Astrocyte of the spinal cord (primary cell): Measurements from ENCODE around the gene S1PR3.
"Not testable (repeated sequence)": the region's sequence is repeated elsewhere in the genome, so short reads cannot be mapped to it uniquely, and the experiment has no call there.

ENCODE experiments used
- DNase-seq: peaks from one replicate; pipeline ENCODE4 v3.0.0; 2011; ENCODE audit warnings: low read depth, low spot score
- H3K4me3 ChIP-seq: 2 replicates; pipeline ENCODE4 v1.5.1; 2011; ENCODE audit warnings: low read depth, mild to moderate bottlenecking, low read length, moderate library complexity
- in situ Hi-C: cut with HindIII; loops from 2 replicates; pipeline ENCODE4 v1.10.0; 2017; ENCODE audit warnings: low sequenced_read_pairs
- TF ChIP-seq, protein P1 (sequence below): IDR thresholded peaks from 2 replicates; pipeline ENCODE4 v1.5.1; 2012; ENCODE audit warnings: low read depth, mild to moderate bottlenecking, low read length, inconsistent platforms

S1PR3 gene

DNA sequence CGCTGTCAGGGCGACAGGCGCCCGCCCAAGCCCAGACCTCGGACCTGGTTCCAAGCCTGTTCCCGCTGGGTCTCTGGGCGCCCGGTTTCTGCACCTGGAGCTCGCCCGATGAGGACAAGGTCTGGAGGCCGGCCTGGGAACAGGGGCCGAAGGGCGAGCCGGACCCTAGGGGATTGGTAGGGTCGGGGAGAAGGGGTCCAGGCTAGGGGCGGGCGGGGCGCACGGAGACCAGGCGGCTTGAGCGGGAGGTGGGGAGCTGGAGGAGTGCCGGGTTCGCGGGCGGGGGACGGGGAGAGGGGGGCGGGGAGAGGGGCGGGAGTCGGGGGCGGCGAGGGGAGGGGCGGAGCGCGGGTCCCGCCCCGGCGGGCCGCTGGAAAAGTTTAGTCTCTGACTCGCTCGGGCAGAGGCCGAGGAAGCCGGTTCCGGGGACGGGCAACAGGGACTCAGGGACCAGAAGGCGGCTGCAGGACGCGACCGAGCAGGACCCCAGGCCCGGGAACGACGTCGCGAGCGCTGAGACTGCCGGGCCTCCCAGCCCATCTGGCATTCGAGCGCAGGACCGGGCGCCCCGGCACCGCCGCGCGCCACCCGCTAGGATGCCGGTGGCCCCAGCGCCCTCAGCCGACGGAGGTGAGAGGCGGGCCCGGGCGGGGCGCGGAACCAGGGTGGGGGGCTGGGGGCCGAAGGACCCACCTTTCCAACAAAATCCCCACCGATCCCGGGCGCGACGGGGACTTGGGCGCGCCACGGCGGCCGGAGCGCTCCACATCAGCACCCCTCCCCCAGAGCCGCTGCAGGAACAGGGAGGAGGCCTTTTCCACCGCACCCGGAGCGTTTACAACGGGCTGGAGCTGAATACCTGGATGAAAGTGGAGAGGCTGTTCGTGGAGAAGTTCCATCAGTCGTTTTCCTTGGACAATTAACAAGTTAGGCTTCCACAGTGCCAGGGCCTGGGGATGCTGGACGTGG is at the start of gene S1PR3:
S1PR3 (plus strand) TSS at position 403 of the 969 bp plus-strand sequence. CDS start 9,733 bp downstream, outside the sequence.
- peak within 1 kb of the TSS; percentile 65 for H3K4me3 ChIP-seq
- TF ChIP-seq, protein P1, sequence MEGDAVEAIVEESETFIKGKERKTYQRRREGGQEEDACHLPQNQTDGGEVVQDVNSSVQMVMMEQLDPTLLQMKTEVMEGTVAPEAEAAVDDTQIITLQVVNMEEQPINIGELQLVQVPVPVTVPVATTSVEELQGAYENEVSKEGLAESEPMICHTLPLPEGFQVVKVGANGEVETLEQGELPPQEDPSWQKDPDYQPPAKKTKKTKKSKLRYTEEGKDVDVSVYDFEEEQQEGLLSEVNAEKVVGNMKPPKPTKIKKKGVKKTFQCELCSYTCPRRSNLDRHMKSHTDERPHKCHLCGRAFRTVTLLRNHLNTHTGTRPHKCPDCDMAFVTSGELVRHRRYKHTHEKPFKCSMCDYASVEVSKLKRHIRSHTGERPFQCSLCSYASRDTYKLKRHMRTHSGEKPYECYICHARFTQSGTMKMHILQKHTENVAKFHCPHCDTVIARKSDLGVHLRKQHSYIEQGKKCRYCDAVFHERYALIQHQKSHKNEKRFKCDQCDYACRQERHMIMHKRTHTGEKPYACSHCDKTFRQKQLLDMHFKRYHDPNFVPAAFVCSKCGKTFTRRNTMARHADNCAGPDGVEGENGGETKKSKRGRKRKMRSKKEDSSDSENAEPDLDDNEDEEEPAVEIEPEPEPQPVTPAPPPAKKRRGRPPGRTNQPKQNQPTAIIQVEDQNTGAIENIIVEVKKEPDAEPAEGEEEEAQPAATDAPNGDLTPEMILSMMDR, result no peak
- in situ Hi-C loops, result no loop called here
- peak; percentile 46 for DNase-seq

DNA sequence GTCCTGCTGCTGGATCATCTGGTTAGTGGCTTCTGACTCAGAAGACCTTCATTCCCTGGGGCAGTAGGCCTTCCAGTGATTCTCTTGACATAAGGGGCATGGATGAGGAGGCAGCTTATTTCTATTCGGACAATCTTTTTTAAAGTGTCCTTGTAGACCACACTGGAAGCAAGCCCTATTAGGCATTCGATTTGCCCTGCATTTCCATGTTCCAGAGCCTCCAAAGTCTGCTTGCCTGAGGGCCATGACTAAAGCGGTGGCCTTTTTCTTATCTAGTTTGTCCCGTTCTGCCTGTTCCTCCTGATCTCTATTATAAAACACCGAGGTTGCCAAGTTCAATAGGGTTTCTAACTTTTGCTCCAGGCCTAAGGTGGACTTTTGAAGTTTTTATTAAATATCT is 49.7 kb upstream of the S1PR3 start:
- H3K4me3 ChIP-seq, in situ Hi-C loops, DNase-seq: not testable (repeated sequence)

DNA sequence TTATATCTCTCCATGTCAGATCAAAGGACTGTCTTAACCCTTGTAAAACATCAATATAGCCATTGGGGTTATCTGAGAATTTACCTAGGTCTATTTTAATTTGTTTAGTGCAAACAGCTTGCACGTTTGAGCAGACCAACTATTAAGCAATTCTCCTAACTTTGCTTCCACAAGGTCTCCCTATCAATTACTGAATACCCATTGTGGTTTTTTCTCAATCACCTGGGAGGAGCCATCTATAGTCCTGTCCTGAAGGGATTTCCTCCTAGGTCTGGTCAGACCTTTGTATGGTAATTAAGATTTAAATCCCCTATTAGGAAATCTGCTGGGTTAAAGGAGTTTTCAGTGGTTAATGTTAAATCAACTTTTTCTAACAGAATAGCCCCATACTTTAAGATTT is 48.9 kb upstream of the S1PR3 start:
- TF ChIP-seq, protein P1, result no peak
- in situ Hi-C loops, result no loop called here
- no peak overlapping the region for H3K4me3 ChIP-seq
- DNase-seq, result no peak

DNA sequence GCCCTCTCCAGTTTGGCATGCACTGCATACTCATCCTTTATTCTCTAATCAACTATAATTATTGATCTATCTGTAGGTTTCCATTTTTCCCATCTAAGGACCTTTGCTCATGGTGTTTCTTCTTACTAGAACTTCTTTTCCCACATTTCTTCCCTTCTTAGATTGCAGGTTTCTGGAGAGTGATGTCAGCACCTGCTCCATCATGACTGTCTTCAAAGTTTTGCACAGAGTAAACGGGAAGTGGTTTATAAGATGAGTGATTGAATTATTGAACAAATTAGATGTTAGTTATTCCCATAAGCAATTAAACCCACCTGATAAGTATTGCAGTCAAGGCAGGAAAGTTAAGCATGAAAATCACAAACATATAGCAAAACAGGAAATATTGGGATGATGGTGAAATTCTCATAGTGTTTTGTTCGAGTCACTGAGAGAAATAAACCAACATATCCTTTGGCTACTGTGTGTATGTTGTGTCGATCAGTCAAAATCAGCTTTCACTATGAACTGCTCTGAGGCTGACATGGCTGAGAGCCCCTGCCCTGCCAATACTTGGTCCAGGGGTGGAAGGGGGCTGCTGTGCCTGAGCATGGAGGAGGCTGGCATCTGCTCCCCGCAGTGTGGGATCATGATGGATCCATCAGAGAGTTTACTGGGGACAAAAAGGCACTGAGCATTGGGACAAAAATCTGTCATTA is 45.5 kb upstream of the S1PR3 start:
- TF ChIP-seq, protein P1, result no peak
- no peak for DNase-seq
- in situ Hi-C loops, result no loop called here
- H3K4me3 ChIP-seq, result no peak overlapping the region

DNA sequence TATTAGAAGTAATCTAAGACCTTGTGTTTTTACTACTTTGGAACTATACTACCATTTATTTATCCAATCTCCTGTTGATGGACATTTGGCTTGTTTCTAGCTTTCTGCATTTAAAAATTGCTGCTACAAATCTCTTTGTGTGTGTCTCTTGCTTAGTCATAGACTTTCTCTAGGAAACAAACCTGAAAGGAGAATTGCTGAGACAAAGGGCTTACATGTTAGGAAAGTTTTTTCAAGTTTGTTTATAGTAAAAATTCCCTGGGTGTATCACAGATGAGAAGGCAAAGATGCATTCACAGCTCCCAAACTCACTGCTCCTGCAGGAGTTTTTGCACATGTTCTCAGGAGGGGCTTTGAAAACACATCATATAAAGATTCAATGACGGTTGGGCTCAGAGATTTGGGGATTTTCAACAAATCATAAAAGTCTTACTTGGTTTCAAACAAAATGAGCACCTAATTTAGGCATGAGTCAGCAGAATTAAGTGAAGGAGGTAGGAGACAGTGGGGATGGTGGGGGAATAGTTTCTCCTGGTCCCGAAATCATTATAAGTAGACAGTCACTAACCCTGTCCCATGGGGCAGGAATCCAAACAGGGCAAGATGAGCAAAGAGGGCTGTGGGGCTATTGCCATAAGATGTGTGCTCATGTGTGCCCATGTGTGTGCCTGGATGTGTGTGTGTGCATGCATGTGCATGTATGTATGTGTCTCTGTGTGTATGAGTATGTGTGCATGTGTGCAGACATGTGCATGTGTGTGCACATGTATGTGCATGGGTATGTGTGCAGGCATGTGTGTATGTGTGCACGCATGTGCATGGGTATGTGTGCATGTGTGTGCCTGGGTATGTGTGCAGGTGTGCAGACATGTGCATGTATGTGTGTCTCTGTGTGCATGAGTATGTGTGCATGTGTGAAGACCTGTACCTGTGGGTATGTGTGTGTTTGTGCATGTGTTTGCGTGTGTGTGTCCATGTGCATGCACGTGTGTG is 43.4 kb upstream of the S1PR3 start:
- TF ChIP-seq, protein P1, result no peak
- in situ Hi-C loops, result no loop called here
- DNase-seq, result peak; percentile 61
- H3K4me3 ChIP-seq, result no peak overlapping the region

DNA sequence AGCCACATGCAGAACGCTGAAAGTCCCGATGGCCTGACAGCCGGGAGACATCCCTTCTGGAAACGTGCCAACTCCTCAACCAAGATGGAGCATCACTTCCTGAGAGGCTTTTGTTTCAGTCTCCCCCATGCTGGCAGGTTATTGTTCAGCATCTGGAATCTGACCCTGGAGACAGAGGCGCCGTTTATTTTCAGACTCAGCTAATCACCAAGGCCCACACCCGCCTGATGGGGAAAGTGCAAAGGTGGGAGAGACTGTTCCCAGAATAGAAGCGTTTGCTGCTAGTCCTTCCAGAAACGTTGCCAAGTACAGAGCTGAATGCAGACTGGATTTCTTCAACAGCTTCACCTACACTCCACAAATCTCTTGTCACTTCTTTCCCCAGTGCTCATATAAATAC is 41.8 kb upstream of the S1PR3 start:
- no peak overlapping the region for H3K4me3 ChIP-seq
- DNase-seq, result peak; percentile 83
- TF ChIP-seq, protein P1, result no peak
- in situ Hi-C loops, result no loop called here
